Measurements from ENCODE around the gene OOSP1. TPM values are rescaled to one million over a fixed set of nuclear protein-coding genes. Genes with fewer than 3 reads are reported as not detected.

Gene OOSP1
- total RNA-seq, 4 donors from 2014 or later = not detected

- intact Hi-C loops (cut with DNase I; ENCODE audit: low total_unique reads) = no loop called here
- no peak for DNase-seq (ENCODE audit: low spot score in 2 of 2)
- WGBS, 2 donors = 73 to 78% methylated on average over 2 of the region's 2 CpGs
- TF ChIP-seq CTCF (IDR thresholded peaks at IDR 0.05) = no peak
- TF ChIP-seq POLR2A (IDR thresholded peaks at IDR 0.05) = no peak
- H3K4me3 ChIP-seq (ENCODE audit: low read depth, poor library complexity, severe bottlenecking) = no peak overlapping the region
Measured at GRCh38 chr11:59997800-59998199, 59.6 kb downstream of the OOSP1 start.

GRCh38 chr11:59999691-60000090, 61.5 kb downstream of the OOSP1 start:
- 65 to 72% methylated on average over 4 of the region's 4 CpGs for WGBS, 2 donors
- no peak for DNase-seq (ENCODE audit: low spot score in 2 of 2)
- TF ChIP-seq POLR2A (IDR thresholded peaks at IDR 0.05) (no peak), CTCF (IDR thresholded peaks at IDR 0.05) (no peak)
- H3K4me3 ChIP-seq (ENCODE audit: low read depth, poor library complexity, severe bottlenecking) = no peak overlapping the region
- intact Hi-C loops (cut with DNase I; ENCODE audit: low total_unique reads) = no loop called here

- WGBS, 2 donors = 71 to 77% methylated on average over 2 of the region's 2 CpGs
- TF ChIP-seq POLR2A (IDR thresholded peaks at IDR 0.05) (no peak), CTCF (IDR thresholded peaks at IDR 0.05) (no peak)
- no peak for DNase-seq (ENCODE audit: low spot score in 2 of 2)
- intact Hi-C loops (cut with DNase I; ENCODE audit: low total_unique reads) = no loop called here
- no peak overlapping the region for H3K4me3 ChIP-seq (ENCODE audit: low read depth, poor library complexity, severe bottlenecking)
Measured at GRCh38 chr11:60003729-60004128, 65.5 kb downstream of the OOSP1 start.

- intact Hi-C loops (cut with DNase I; ENCODE audit: low total_unique reads) = no loop called here
- TF ChIP-seq CTCF (IDR thresholded peaks at IDR 0.05) (no peak), POLR2A (IDR thresholded peaks at IDR 0.05) (no peak)
- no peak for DNase-seq (ENCODE audit: low spot score in 2 of 2)
- H3K4me3 ChIP-seq (ENCODE audit: low read depth, poor library complexity, severe bottlenecking) = no peak overlapping the region
- WGBS, 2 donors = 35 to 88% methylated on average over 1 of the region's 1 CpG
Measured at GRCh38 chr11:60005360-60005759, 67.1 kb downstream of the OOSP1 start.

Other genes starting within 250 kb of the OOSP1 start
- not detected for gene OR10V1, start 224.6 kb upstream of the OOSP1 start, total RNA-seq
- gene STX3, start 183.1 kb upstream of the OOSP1 start, total RNA-seq = 10 to 100 TPM; 23.5 to 39.4 (median 33.4) TPM
- 10 to 100 TPM; 21.4 to 35.6 (median 28.8) TPM for gene MRPL16, start 127.7 kb upstream of the OOSP1 start, total RNA-seq
- not detected for gene CBLIF, start 92.9 kb upstream of the OOSP1 start, total RNA-seq
- gene TCN1, start 71.9 kb upstream of the OOSP1 start, total RNA-seq = 1 to 10 TPM in 3 of 4 donors, under 1 TPM in 1; 0.84 to 4.2 (median 1.5) TPM
- not detected for gene OOSP3, start 59.6 kb upstream of the OOSP1 start, total RNA-seq
- gene OOSP4A, start 25.6 kb downstream of the OOSP1 start, total RNA-seq = not detected
- gene OOSP4B, start 78.7 kb downstream of the OOSP1 start, total RNA-seq = not detected
- gene OOSP2, start 102.0 kb downstream of the OOSP1 start, total RNA-seq = not detected
- not detected for gene MS4A3, start 118.2 kb downstream of the OOSP1 start, total RNA-seq
- gene MS4A2, start 150.2 kb downstream of the OOSP1 start, total RNA-seq = 1 to 10 TPM in 1 of 4 donors, under 1 TPM in 3; 0.13 to 1.8 (median 0.32) TPM
- gene MS4A6A, start 244.7 kb downstream of the OOSP1 start, total RNA-seq = 10 to 100 TPM in 3 of 4 donors, 1 to 10 TPM in 1; 4.1 to 22.2 (median 15.0) TPM